DMS 273 (cell line): ENCODE results near the gene DAAM2.

Source experiments
- DNase-seq: peaks from one replicate; lab custom pipeline; 2025; ENCODE audit not compliant: unreplicated experiment; lab: John Stamatoyannopoulos, UW

The DAAM2 gene

GRCh38 chr6:39816747-39817146 lies 24.6 kb downstream of the DAAM2 start:
- no peak for DNase-seq

DNA sequence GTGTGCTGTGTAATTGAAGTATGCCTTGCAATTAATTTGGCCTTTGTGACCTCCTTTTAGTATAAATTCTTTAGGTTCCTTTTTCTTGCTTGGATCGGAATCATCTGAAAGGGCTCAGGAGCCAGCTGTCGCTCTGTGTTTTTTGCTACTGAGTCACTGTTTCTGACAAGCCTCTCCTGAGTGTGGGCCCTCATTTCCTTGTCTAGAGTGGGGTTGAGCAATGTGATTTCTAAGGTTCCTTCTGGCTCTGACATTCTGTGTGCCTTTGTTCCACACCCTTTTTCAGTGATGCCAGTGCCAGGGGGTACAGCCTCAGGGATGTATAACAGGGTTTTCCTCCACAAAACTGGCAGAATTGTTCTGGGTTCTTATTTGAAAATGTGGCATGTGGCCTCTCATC lies 26.5 kb downstream of the DAAM2 start:
- no peak for DNase-seq

GRCh38 chr6:39819228-39819627 lies 27.1 kb downstream of the DAAM2 start:
- DNase-seq: no peak

DNA sequence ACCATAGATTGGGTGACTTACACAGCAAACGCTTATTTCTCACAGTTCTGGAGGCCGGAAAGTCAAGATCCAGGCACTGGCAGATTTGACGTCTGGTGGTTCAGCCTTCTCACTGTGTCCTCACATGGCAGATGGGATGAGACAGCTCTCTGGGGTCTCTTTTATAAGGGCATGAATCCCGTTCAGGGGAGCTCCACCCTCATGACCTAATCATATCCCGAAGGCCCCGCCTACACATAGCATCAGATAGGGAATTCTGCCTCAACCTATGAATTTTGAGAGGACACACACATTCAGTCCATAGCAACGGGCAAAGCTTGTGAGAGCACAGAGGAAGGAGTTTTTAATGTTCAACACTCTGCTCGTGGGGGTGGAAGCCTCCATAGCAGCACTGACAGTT lies 27.5 kb downstream of the DAAM2 start:
- DNase-seq: no peak

GRCh38 chr6:39820553-39820952 lies 28.4 kb downstream of the DAAM2 start:
- no peak for DNase-seq

- no peak for DNase-seq
Observed at GRCh38 chr6:39821046-39821740, 29.0 kb downstream of the DAAM2 start.

DNA sequence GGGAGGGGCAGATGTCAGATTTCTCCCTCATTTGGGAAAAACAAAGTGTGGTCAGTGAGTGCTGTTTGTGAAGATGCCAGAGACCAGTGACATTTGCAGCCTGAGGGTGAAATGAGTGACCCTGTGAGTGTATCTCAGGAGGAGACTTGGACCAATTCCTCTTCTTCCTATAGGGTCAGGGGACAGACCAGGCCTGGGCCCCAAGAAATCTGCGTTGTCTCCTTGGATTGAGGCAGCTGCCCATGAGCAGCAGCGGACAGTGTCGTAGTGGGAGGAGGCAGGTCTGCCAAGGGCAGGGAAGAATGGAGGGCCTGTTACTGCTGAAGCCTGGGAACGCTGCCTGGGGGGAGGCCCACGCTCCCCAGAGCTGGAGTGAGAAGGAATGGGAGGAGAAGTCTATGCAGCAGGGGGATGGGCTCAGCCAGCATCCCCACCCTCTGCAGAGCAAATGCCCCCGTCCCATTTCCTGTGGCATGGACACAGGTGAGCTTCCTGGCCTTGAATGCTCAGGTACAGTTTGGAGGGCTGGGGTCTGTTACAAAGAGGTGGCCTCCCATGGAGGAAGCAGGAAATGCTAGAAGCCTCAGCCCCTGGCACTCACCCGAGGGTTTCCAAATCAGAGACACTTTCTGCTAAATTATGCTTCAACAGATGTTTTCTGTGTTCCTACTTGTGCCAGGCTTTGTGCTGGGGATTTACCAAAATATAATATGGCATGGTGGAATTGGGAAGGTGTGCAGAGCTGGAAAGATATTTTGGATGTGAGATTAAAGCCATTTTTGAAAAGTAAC lies 29.8 kb downstream of the DAAM2 start:
- no peak for DNase-seq

DNA sequence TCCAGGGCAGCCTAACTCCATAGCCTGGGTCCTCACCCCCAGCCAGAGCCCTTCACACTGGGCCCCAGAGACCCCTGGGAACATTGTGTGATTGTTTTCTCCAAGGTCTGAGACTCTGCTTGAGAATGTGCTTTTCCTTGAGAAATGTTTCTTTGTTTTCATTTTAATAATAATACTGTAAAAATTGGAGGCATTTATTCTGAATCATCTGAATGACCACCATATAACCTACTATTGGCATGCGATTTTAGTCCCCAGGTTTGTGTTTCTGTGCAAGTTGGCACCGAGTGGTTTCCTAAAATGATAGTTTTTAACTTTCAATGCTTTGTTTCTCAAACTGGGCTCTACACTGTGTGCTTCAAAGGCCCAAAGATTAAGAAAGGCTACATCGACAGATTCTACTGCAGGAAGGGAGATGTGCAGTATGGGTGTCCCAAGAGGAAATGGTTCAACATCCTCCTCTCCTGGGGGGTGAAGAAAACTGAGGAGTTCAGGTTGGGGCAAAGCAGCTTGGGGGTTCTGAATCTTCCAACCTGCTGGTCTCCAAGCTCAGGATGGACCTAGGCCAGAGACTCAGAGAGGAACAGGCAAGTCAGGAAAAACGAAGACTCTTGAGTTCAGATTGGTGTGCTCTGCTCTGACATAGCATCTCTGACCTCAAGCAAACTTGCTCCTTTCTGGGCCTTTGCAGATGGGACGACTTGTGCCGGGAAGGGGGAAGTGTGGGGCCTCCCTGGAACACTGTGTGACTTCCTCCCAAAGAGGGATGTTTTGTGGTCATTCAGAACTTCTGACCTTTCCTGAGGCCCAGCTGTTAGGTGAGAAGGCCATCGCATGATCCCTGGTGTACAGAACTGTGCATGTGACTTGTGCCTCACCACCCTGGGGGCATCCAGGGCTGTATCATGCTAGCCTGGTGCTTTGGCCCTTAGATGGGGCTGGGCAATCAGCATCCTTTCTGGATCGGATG lies 31.0 kb downstream of the DAAM2 start:
- no peak for DNase-seq

- DNase-seq: no peak
Observed at GRCh38 chr6:39824030-39824926, 32.1 kb downstream of the DAAM2 start.

- DNase-seq: no peak
Observed at GRCh38 chr6:39829331-39829730, 37.2 kb downstream of the DAAM2 start.

- DNase-seq: no peak
Observed at GRCh38 chr6:39830444-39830843, 38.3 kb downstream of the DAAM2 start.

- no peak for DNase-seq
Observed at GRCh38 chr6:39831701-39832100, 39.5 kb downstream of the DAAM2 start.

- DNase-seq: no peak
Observed at GRCh38 chr6:39834278-39834677, 42.1 kb downstream of the DAAM2 start.

DNA sequence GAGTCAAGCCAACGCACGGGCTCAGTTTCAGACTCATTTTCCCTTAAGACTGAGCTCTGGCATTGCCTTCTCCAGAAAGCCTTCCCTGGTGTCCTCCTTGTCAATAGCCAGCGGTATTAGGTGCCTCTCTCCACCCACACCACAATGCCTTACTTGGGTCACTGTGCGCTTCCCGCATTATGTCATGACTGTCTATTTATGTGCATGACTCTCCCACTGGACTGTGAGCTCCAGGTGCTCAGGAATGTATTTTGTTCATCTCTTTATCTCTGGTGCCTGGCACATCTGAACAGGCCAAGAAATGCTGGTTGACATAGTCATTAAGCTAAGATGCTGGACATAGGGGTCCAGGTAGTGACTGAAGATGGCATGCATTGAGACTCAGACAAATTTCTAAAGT lies 42.7 kb downstream of the DAAM2 start:
- DNase-seq: no peak

DNA sequence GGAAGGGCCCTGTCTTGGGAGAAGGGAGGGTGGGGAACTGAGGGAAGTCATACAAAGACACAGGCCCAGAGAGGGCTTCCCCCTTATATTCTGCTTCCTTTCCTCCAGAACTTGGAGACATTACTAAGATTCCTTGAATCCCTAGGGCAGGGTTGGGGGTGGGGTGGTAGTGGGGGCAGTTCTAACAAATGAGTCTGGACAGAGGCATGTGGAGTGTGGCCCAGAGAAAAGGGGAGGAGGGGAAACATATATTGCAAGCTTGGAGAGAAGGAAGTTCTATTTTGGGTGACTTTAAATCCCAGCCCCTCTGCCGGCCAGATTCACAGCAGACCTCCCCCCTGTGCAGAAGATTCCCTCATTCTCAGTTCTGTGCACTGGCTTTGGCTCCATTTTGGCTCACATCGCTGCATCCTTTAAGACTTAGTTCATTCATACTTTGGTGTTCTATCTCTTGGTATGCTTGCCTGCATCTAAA lies 43.7 kb downstream of the DAAM2 start:
- no peak for DNase-seq

- no peak for DNase-seq
Observed at GRCh38 chr6:39836606-39837005, 44.4 kb downstream of the DAAM2 start.

DNA sequence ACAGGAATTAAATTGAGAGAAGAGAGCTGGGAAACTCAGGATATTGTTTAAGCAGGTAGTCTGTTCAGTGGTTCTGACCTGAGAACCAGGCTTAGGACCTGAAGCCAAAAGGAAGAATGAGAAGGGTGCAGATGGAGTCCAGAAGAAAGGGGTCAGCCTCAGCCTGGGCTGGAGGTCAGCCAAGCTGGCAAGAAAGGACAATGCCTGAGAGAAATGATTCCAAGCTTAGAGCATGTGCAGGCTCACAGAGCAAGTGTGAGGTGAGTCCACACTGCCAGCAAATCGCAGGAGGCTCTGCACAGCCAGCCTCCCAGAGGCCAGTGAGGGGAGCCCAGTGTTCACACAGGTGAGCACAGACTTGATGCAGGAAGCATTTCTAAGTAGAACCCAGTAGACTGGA lies 47.3 kb downstream of the DAAM2 start:
- no peak for DNase-seq

DNA sequence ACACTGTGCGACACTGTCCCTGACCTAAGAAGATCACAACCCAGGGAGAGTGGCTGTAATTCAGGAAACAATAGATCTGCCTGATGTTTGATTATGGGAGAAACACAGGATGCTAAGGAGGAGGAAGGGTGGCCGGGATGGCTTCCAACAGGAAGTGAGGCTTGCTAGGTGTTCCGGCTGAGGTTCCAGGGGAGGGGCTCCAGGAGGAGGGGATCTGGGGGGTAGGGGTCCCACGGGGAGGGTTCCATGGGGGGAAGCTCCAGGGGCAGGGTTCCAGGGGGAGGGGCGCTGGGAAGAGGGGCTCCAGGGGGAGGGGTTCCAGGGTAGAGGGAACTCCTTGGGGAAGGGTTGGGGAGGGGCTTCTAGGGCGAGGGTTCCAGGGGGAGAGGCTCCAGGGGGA lies 48.6 kb downstream of the DAAM2 start:
- no peak for DNase-seq

DNA sequence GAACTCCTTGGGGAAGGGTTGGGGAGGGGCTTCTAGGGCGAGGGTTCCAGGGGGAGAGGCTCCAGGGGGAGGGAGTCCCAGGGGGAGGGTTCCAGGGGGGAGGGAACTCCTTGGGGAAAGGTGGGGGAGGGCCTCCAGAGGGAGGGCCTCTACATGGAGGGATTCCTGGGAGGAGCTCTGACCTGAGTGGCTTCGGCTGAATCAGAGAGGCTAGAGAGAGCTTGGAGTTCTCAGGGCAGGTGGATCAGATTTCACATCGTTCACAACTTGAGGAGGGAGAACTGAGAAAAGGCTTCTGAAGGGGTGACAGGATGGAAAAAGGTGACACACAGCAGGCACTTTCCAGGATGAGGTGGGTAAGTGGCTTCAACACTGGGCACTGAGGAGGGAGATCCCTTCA lies 49.1 kb downstream of the DAAM2 start:
- DNase-seq: no peak

DNA sequence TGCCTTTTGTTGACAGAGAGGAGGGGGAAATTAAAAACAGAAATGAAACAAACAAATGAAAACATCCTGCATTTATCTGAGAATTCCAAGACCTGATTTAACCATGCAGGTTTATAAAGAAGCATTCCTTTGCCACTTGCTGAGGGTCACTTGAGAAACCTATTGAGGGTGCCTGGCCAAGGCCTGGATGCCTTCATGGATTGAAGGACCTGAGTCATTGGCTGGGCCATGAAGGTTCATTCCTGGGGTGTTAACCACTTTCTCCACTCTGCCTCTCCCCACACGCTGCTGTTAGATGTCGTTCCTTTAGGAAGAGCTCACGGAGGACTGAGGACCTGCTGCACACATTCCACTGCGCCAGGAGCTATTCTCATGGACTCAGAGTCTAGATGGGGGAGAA lies 49.7 kb downstream of the DAAM2 start:
- DNase-seq: no peak
